ENCODE measurements around the gene VAT1L.

- TF ChIP-seq CTCF (IDR thresholded peaks at IDR 0.05) (no peak), POLR2AphosphoS5 (IDR thresholded peaks at IDR 0.05) (no peak)
Measured at GRCh38 chr16:77961814-77962213, 173.4 kb downstream of the VAT1L start.

Measured in stomach (tissue), 4 donors.